GM21367 (cell line): ENCODE data around the gene RAF1.
A peak's percentile ranks its signal among the peaks of the same experiment; 100 is the strongest.
"Not testable (repeated sequence)": the region's sequence is repeated elsewhere in the genome, so short reads cannot be mapped to it uniquely, and the experiment has no call there.

Experiments
- ATAC-seq: cut with Tn5 transposase; IDR thresholded peaks from one replicate; pipeline ENCODE4 v1.9.1; 2021; ENCODE audit not compliant: unreplicated experiment

Gene RAF1

GRCh38 chr3:12562451-12562850 is 101.5 kb downstream of the RAF1 start:
- no peak for ATAC-seq

DNA sequence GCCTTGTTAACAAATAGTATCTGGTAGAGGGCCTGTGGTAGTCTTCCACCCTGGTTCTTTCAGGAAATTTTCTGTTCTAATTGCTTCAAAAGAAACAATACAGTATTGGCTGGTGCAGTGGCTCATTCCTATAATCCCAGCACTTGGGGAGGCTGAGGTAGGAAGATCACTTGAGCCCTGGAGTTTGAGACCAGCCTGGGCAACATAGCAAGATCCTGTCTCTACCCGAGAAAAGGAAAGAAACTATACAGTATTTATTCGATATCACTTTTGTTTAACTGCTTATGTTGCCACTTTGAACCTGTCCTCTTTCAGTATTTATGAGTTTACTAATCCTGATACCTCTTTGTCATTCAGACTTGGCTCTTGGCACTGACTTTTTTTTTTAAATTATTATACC is 102.5 kb downstream of the RAF1 start:
- ATAC-seq = no peak

- no peak for ATAC-seq
Measured at GRCh38 chr3:12560505-12561190, 103.3 kb downstream of the RAF1 start.

DNA sequence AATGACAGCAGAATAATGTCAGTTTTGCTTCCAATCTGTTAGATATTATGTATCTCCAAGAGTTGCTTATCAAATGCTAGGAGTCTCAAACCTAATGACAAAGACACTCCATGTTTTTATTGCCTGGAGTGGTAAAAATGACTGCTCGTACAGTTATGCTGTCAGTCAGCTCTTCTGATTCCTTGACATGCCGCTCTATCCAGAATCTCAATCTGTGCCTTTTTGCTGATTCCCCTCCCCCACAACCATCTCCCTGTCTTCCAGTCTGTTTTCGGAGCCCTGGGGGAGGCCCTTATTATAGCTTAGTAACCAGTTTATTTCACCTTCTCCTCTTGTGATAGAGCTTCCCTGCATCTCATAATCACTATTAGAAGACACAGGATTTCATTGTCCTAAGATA is 104.4 kb downstream of the RAF1 start:
- no peak for ATAC-seq

DNA sequence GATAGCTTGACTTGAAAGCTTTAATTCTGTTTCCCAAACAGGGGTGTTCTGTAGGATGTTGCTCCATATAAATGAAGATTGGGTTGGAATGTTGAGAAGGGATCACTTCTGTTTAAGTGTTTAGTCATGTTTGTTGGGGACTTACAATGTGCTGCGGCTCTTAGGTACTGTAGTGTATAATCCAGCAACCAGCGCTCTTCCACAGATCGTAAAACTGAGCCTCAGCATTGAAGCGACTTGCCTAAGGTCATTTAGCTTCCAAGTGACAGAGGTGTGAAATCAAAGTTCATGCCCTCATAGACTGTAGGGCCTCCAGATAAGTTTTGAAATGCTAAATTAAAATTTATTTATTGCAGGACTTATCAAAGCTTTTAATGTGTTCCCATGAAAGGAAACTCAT is 105.2 kb downstream of the RAF1 start:
- no peak for ATAC-seq

DNA sequence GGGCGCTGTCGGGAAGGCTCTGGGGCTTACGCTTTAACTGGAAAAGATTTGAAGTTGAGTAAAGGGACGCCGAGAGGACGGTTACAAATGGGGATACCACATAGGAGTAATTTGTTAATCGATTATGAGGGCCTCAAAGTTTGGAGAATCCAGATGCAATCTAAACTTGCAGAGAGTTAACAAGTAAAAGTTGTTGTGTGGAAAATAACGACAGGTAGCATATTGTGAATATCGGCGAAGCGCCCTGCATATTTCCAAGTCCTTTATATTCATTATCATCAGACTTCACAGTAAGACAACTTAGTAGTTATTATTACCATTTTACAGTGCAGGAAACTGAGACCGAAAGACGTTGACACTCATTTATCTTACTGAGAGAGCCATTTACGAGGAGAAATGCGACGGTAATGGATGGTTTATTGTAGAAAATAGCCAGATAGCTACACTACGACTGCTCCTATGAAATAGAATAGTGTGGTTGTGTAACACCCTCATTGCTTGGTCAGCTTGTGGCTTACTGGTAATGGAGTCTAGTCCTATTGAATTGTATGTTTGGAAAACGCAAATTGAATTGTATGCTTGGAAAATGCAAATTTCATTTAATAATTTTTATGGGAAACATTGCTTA is 106.3 kb downstream of the RAF1 start:
- ATAC-seq = no peak

- peak; percentile 73 for ATAC-seq
Measured at GRCh38 chr3:12556690-12557472, 107.0 kb downstream of the RAF1 start, which contains the start of gene MKRN2. Gene MKRN2, plus strand, starts transcription at chr3:12557087. Its CDS starts 64 bp downstream, at chr3:12557151.

GRCh38 chr3:12556314-12556689 is 107.6 kb downstream of the RAF1 start:
- ATAC-seq = no peak

DNA sequence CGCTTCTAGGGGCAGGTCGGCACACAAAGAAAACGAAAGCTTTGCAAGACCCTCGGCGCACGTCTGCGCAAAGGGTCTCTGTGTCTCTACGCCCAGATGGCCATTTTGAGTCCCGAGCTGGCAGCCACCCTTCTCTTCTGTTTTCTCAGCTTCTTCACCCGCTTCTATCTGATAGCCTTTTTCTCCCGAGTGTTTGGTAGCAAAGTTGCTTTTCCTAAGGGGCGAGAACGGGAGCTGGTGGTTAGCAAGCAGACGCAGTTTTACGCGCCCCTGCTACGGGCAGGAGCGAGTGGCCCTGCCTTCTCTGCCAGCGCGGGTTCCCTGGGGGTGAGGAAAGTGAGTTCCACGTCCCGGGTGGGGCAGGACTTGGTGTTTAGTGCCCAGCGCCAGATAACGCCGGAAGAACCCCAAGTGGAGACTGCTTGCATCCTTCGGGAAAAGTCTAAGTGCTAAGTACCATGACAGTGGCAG is 110.0 kb downstream of the RAF1 start:
- no peak for ATAC-seq

DNA sequence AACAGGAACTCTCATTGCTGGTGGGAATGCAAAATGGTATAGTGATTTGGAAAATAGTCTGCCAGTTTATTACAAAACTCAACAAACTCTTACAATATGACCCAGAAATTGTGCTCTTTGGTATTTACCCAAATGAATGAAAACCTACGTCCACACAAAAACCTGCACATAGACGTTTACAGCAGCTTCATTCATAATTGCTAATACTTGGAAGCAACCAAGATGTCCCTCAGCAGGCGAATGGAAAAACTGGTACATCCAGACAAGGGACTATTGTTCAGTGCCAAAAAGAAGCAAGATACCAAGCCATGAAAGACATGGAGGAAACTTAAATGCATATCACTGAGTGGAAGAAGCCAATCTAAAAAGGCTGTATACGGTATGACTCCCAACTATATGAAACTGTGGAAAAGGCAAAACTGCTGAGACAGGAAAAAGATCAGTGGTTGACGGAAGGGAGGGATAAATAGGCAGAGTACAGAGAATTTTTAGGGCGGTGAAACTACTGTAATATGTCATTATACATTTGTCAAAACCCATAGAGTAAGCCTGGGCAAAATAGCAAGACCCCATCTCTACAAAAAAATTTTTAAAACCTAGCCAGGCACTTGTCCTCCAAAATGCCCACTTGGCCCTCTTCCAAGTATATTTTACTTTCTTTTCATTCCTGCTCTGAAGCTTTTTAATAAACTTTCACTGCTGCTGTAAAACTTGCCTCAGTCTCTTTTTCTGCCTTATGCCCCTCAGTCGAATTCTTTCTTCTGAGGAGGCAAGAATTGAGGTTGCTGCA is 113.8 kb downstream of the RAF1 start:
- no peak for ATAC-seq

- ATAC-seq = no peak
Measured at GRCh38 chr3:12545473-12545791, 118.5 kb downstream of the RAF1 start, which contains the start of gene MKRN2OS. Gene MKRN2OS, minus strand, starts transcription at chr3:12545499. Its CDS starts 35 bp downstream, at chr3:12545464.

GRCh38 chr3:12544652-12545472 is 119.1 kb downstream of the RAF1 start:
- no peak for ATAC-seq

DNA sequence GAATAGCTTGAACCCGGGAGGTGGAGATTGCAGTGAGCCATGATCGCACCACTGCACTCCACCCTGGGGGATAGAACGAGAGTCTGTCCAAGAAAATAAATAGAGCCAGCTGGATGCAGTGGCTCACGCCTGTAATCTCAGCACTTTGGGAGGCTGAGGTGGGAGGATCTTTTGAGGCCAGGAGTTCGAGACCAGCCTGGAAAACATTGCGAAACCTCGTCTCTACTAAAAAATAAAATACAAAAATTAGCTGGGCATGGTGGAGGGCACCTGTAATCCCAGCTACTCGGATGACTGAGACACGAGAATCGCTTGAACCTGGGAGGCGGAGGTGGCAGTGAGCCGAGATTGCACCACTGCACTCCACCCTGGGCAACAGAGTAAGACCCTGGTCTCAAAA is 120.4 kb downstream of the RAF1 start:
- not testable (repeated sequence) for ATAC-seq

- no peak for ATAC-seq
Measured at GRCh38 chr3:12541625-12542024, 122.3 kb downstream of the RAF1 start.

GRCh38 chr3:12536423-12536822 is 127.5 kb downstream of the RAF1 start:
- ATAC-seq = no peak
